Stimulated activated CD8-positive, alpha-beta memory T cell treated with anti-CD3 and anti-CD28 coated beads, Interleukin-15, amount 100 ng/mL, for 48 hours (primary cell): ENCODE results near the gene ABI3.
"Not testable (repeated sequence)": the region's sequence is repeated elsewhere in the genome, so short reads cannot be mapped to it uniquely, and the experiment has no call there.

Experiments
- DNase-seq, 2 donors: peaks; one replicate each; pipeline ENCODE4 v3.0.0-alpha.2; 2020; ENCODE audit warnings: low read depth in 2 of 2

The ABI3 gene

DNA sequence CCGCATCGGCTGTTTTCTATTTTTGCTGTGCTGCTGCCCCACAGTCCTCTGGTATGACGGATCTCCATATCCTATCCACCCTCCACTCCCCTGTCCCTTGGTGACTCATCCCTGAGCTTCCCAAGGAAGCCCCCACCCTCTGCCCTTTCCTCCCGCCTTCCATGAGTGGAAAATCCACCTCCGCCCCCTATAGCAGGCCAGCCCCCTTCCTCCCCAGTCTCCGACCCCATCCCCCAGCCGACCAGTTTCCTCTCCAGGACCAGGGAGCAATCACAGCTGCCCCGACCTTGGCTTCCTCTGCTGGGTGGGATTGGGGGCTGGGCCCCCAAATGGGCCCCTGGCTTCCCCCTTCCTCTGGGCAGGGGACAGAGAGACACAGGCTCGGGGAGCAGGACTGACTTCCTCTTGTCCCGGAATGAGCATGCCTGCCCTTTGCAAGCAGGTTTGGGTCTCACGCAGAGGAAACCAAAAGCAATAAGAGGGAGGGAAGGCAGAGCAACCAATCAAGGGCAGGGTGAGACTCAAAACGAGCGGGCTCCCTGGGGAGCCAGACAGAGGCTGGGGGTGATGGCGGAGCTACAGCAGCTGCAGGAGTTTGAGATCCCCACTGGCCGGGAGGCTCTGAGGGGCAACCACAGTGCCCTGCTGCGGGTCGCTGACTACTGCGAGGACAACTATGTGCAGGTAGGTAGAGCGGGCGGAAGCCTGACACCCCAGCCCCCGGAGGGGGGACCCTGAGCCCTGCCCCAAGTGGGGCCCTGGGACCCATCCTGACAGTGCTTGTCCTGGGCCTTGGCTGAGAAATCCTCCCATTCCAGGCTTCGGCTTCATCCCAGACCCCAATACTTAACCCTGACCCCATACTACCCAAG is at the start of gene ABI3, which contains the start of gene GNGT2:
ABI3 (plus strand) TSS at position 550 of the 872 bp plus-strand sequence; CDS start at position 568, 18 bp downstream.
GNGT2 (minus strand) TSS at position 417 of the 872 bp plus-strand sequence. CDS start 3,152 bp downstream, outside the sequence.
- peak; percentile 59 to 62 for DNase-seq

DNA sequence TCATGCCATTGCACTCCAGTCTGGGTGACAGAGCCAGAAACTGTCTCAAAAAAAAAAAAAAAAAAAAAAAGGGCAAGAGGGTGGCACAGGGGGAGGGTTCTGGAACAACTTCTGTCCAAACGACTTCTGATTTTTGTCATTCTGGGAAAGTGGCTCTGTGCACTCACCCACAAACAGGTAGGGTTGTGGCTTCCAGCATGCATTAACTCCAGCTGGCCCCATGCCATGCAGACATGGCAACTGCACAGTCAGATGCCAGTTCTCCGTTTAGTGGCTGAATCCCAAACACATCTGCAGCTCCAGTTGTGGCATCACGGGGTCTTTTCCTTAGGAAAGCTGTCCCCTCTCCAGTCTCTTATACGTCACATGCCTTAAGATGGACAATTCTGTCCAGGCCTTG is 47.6 kb upstream of the ABI3 start:
- no peak for DNase-seq

DNA sequence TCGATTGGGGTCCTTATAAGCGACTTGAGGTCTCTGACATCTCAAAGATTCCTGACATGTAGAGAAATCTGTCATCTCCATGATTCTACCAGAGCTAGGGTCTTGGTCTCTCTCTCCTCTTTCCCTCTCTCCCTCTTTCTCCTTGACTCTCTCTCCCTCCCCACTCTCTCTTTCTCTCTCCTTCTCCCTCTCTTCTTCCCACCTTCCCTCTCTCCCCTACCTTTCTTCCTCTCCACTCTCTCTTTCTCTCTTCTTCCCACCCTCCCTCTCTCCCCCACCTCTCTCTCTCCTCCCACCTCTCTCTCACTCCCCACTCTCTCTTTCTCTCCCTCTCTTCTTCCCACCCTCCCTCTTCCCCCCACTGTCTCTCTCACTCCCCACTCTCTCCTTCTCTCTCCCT is 45.4 kb upstream of the ABI3 start:
- no peak for DNase-seq

DNA sequence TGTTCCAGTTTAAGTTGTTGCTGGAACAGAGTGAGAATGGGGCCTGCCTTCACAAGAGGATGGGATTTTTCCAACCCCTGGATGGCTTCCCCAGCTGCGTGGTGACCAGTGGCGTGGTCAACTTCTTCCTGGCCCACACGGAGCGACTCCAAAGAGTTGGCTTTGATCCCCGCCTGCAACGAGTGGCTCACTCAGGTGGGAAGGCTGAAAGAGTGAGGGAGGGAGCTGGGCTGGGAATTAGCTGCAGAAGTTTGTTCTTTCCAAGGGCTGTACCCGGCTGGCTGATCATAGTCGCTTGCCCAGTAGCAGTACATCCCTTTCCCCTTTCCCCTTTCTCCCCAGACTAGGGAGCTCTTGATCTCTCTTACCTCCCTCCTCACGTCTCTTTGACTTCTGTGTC is 41.8 kb upstream of the ABI3 start:
- no peak for DNase-seq

DNA sequence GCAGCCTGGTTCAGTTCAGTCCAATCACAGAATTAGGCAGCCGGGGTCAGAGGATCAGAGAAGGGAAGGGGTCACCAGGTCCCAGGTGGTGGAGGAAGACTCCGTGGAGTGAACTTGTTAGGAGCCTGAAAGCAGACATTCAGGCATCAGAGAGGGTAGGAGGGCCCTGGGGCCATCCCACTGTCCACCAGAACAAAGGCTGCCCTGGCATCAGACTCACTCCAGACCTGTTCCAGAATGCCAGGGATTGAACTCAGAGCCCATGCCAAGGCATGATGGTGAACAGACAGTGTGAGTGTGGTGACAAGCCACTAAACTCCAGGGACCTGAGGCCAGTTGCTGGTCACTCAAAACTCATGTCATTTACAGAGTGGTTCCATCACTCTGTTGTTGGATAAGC is 40.3 kb upstream of the ABI3 start:
- DNase-seq = no peak

DNA sequence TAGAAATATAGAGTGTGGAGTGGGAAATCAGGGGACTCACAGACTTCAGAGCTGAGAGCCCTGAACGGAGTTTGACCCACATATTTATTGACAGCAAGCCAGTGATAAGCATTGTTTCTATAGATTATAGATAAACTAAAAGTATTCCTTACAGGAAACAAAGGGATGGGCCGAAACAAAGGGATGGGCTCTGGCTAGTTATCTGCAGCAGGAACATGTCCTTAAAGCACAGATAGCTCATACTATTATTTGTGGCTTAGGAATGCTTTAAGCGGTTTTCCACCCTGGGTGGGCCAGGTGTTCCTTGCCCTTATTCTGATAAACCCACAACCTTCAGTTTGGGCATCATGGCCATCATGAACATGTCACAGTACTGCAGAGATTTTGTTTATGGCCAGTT is 39.8 kb upstream of the ABI3 start:
- DNase-seq = not testable (repeated sequence)

DNA sequence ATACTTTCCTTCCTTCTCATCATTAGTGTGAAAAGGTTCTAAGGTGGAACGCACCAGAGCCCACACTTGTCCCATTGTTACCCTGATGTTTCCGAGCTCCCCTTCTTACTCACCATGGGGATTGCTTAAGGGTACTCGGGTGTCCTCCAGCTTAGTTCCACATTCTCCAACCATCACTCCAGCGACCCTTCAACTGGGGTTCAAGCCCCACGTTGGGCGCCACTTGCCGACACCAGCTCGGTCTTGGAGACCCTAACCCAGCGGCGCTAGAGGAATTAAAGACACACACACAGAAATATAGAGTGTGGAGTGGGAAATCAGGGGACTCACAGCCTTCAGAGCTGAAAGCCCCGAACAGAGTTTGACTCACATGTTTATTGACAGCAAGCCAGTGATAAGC is 34.5 kb upstream of the ABI3 start:
- not testable (repeated sequence) for DNase-seq

DNA sequence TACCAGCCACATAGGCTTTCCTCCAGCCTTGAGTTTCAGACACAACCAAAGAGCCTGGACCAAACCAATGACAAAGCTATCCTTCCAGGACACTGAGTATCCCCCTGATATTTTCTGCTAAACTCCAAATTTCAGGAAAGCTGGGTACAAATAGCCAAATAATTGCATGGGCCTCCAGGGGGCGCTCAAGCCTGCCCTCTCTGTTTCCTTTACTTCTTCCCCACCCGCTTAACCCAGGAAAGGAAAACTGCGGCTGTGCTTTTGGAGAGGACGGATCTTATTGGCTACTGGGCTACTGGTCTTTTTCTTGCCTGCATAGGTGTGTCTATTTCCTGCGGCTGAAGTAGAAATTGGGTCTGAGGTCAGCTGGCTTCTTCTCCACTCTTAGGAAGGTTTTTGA is 30.2 kb upstream of the ABI3 start:
- DNase-seq = peak in 1 of 2 donors; percentile 24

GRCh38 chr17:49180998-49181635 is 29.4 kb upstream of the ABI3 start:
- no peak for DNase-seq

GRCh38 chr17:49183341-49183740 is 27.2 kb upstream of the ABI3 start:
- no peak for DNase-seq

DNA sequence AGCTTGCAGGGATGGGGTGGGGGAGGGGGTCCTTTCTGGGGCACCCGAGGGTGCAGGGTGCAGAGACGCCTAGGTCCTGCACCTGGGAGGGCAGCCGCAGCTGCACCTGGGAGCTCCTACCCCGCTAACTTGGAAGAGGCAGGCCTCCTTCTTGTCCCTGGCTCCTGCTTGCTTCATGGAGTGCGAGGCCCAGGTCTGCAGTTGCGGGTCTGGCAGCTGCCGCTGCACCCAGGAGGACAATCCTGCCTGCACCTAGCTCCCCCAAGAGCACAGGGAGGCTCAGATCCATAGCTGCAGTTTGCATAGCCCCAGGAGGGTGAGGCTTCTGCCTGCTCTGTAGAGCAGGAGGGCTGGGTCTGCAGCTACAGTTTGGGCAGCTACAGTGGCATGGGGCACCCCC is 26.7 kb upstream of the ABI3 start:
- DNase-seq = no peak

DNA sequence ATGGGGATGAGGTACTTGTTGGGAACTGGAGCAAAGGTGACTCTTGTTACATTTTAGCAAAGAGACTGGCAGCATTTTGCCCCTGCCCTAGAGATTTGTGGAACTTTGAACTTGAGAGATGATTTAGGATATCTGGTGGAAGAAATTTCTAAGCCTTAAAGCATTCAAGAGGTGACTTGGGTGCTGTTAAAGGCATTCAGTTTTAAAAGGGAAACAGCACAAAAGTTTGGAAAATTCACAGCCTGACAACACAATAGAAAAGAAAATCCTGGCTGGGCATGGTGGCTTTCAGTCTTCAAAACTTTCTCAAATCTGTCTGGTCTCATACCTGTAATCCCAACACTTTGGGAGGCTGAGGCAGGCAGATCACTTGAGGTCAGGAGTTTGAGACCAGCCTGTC is 26.0 kb upstream of the ABI3 start:
- not testable (repeated sequence) for DNase-seq

GRCh38 chr17:49185381-49185780 is 25.1 kb upstream of the ABI3 start:
- DNase-seq = not testable (repeated sequence)

DNA sequence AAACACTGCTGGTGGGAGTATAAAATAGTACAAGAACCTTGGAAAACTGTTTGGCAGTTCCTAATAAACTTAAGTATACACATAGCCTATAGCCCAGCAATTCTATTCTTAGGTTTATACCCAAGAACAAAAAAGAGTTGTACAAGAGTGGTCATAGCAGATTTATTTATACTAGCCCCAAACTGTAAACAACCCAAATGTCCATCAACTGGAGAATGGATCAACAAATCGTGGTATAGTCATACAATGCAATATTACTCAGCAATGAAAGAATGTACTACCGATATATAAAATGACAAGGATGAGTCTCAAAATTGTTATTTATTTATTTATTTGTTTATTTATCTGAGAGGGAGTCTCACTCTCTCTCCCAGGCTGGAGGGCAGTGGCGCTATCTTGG is 23.2 kb upstream of the ABI3 start:
- DNase-seq = no peak

DNA sequence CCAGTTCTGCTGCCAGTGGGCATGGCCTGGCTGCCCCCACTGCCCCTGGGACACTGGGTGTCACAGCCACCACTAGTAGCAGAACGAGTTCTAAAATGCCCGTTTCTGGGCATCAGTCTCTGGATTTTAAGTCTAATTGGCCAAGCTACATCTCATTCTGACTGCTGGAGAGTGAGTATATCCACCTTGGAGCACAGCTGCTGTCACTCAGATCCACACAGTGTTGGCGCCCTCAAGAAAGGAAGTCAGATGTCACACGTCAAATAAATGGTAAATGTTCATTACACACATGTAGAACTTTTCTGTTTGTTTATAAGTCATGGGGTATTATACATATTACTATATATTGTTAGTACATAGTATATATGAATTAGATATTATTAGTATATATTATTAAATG is 19.6 kb upstream of the ABI3 start:
- DNase-seq = no peak

- DNase-seq = no peak
Measured at GRCh38 chr17:49191409-49191916, 19.0 kb upstream of the ABI3 start.

DNA sequence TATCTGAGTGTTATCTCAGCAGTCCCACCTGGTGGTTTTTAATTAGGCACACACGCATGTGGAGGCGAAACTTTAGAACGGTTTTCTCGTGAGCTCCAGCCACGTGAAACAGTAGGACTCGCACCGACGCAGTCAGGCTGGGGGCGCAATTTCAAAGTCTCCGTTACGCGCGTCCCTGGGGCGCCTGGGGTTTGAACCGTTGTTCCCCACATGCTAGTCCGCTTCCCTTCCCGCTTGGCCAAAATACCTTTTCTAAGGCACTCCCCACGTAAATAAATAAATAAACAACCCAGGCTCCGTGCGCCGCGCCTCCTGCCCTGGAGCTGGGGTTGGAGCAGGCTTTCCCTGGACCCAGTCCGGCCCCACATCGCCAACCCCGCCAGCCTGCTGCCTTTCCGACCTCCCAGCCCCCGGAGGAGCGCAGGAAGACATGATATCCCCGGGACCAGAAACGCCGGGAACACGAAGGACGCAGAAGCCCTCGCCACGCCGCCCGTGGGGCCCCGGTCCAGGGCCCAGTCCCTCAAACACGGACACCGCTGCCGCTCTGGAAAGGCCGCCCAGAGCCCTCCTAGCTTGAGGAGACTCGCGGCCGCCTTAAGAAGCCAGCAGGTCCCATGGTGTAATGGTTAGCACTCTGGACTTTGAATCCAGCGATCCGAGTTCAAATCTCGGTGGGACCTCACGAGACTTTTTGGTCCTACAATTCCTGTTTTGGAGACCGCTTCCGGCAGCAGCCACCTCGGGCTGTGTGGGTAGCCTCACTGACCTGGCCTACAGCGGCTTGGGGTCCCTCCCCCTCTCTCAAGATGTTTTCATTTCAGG is 18.4 kb upstream of the ABI3 start:
- peak; percentile 62 to 64 for DNase-seq

GRCh38 chr17:49193513-49194296 is 16.8 kb upstream of the ABI3 start:
- DNase-seq = no peak

DNA sequence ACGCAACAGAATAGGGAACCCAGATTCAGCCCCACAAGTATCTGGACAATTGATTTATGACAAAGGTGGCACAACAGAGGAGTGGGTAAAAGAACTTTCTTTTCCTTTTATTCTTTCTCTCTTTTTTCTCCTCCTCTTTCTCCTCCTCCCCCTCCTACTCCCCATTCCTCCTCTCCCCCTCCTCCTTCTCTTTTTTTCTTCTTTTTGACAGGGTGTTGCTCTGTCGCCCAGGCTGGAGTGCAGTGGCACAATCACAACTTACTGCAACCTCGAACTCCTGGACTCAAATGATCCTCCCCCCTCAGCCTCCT is 16.3 kb upstream of the ABI3 start:
- DNase-seq = no peak

- DNase-seq = no peak
Measured at GRCh38 chr17:49195751-49196150, 14.8 kb upstream of the ABI3 start.

DNA sequence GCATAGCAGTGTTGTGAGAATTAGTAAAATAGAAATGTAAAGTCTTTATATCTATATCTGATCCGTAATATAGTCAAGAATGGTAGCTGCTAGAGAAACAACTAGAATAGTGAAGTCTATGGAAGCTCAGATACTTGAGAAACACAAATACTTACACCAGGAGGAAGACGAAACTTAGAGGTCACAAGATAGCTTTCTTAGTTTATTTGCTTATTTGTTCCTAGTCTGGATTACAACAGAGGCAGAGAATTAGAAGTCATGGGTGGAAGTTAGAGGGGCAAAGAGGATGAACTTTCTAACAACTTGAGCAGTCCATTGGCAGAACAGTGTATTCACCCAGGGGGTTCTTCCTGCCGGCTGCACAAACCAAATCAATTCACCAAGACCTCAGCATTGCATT is 14.0 kb upstream of the ABI3 start:
- no peak for DNase-seq
